ENCODE measurements around the gene SORCS1. TPM values are rescaled to one million over a fixed set of nuclear protein-coding genes. Genes with fewer than 3 reads are reported as not detected.

Gene SORCS1
- total and polyA plus RNA-seq, 12 donors, result 0.30 to 5.5 (median 1.3) TPM

DNA sequence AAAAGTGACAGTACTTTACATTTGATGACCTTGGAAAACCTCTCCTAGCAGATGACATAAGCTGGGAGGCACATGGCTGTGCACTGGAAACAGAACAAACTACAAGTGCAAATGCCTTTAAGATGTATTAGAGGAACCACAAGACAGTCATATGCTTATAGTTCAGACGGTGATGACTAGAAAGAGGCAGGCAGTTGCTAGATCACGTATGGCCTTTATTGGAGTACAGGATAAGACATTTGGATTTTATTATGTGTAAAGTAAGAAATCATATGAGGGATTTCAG lies 290.0 kb downstream of the SORCS1 start:
- 78 to 90% methylated on average over 2 of the region's 2 CpGs for WGBS, 2 donors
- H3K4me3 ChIP-seq, result no peak overlapping the region
- H3K9me3 ChIP-seq, result peaks cover 0 to 38% (median 9%) of the 10 kb centered on the region in 11 donors
- H3K36me3 ChIP-seq, result no peaks in the 10 kb centered on the region
- H3K4me1 ChIP-seq, result no peaks in the 10 kb centered on the region
- DNase-seq (no peak), ATAC-seq (no peak)
- intact Hi-C loops (cut with DNase I), result no loop called here
- no peaks in the 10 kb centered on the region for H3K27me3 ChIP-seq
- no peak overlapping the region for H3K27ac ChIP-seq
- TF ChIP-seq, protein P1, sequence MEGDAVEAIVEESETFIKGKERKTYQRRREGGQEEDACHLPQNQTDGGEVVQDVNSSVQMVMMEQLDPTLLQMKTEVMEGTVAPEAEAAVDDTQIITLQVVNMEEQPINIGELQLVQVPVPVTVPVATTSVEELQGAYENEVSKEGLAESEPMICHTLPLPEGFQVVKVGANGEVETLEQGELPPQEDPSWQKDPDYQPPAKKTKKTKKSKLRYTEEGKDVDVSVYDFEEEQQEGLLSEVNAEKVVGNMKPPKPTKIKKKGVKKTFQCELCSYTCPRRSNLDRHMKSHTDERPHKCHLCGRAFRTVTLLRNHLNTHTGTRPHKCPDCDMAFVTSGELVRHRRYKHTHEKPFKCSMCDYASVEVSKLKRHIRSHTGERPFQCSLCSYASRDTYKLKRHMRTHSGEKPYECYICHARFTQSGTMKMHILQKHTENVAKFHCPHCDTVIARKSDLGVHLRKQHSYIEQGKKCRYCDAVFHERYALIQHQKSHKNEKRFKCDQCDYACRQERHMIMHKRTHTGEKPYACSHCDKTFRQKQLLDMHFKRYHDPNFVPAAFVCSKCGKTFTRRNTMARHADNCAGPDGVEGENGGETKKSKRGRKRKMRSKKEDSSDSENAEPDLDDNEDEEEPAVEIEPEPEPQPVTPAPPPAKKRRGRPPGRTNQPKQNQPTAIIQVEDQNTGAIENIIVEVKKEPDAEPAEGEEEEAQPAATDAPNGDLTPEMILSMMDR (IDR thresholded peaks at IDR 0.05), result no peak

DNA sequence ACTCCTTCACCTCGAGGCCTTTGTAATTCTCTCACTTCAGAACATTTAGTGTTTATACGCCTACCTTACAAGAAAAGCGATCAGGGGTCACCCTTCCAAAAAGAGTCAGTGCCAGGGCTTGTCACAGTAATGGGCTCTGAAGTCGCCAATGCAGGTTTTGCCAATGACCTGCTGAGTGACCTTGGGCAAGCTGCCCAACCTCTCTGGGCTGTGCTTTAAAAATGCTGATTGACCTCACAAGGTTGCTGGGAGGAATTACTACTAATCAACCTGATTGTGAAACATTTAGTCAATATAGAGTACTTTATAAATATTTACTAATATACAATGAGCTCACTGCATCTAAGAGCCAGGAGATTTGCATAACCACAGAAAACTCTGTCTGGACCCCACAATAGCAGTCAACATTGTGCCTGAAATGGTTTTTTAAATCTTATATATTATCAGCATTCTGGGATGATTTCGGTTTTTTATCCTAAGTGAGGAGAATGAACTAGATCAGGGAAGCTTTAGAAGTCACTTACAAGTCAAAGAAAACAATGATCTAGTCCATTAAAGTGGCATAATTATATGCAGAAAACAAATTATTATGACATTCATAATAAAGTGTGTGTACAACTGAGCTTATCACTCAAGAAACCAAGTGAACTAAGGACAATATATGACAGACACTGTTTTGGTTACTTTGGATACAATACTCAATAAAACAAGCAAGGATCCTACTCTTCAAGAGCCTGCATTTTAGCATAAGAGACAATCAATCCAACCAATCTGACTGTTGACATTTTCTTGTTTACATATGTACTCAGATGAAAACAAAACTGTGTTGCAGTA lies 290.5 kb downstream of the SORCS1 start:
- TF ChIP-seq, protein P1 (IDR thresholded peaks at IDR 0.05), result no peak
- no peaks in the 10 kb centered on the region for H3K27me3 ChIP-seq
- no peak for ATAC-seq
- H3K27ac ChIP-seq, result no peak overlapping the region
- no peaks in the 10 kb centered on the region for H3K36me3 ChIP-seq
- H3K4me3 ChIP-seq, result no peak overlapping the region
- 84 to 87% methylated on average over 5 of the region's 5 CpGs for WGBS, 2 donors
- H3K9me3 ChIP-seq, result peaks cover 0 to 39% (median 10%) of the 10 kb centered on the region in 11 donors
- H3K4me1 ChIP-seq, result no peaks in the 10 kb centered on the region
- intact Hi-C loops (cut with DNase I), result no loop called here
- DNase-seq, result no peak

DNA sequence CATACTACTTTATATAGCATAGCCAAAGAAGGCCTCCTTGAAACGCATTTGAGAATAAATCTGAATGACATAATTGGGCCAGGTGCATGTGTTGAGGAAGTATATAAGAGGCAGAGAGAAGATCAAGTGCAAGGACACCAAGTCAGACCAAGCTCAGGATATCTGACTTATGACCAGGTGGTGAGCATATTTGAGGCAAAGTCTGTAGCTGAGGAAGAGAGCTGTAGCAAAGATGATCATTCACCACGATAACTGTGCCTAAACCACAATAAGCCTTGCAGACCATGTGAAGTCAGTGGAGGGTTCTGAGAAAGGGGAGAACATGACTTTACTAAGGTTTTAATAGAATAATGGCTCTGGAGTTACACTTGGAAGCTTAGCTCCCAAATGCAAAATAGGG lies 292.3 kb downstream of the SORCS1 start:
- Histone ChIP-seq H3K4me3 (no peak overlapping the region), H3K9me3 (peaks cover 0 to 53% (median 10%) of the 10 kb centered on the region in 11 donors), H3K27me3 (no peaks in the 10 kb centered on the region), H3K27ac (no peak overlapping the region), H3K4me1 (no peaks in the 10 kb centered on the region), H3K36me3 (no peaks in the 10 kb centered on the region)
- DNase-seq (no peak), ATAC-seq (no peak)
- 78 to 88% methylated on average over 2 of the region's 2 CpGs for WGBS, 2 donors
- intact Hi-C loops (cut with DNase I), result no loop called here
- TF ChIP-seq, protein P1 (IDR thresholded peaks at IDR 0.05), result no peak

DNA sequence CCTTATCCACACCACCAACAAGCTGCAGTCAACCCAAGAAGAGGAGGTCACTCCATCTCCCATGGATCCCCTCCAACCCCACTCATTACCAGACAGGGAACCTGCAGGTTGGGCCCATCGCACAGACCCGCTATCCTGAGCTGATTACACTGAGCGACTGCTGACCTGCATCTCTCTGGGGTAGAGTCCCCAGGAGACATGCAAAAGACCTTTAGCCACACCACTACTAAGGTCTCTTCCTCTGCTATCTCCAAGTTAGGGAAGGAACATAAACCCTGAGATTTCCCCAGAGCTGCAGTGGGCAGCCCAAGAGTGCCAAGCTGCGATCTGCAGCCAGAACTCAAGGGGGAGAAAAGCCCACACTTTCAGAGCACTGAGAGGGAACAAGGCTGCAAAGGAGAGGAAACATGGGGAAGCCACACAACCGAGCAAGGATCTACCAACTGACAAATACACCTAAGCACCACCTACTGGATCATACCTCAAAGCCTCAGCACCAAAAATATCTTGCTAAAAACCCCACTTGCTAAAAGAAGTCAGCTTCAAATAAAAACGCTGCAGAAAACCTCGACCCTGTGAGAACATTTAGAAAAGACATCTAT lies 298.2 kb downstream of the SORCS1 start:
- DNase-seq, result no peak
- no peak for ATAC-seq
- intact Hi-C loops (cut with DNase I), result no loop called here
- TF ChIP-seq, protein P1 (IDR thresholded peaks at IDR 0.05), result no peak
- Histone ChIP-seq H3K27me3 (no peaks in the 10 kb centered on the region), H3K27ac (no peak overlapping the region), H3K4me1 (no peaks in the 10 kb centered on the region), H3K4me3 (no peak overlapping the region), H3K9me3 (peaks cover 0 to 35% (median 6%) of the 10 kb centered on the region in 11 donors), H3K36me3 (no peaks in the 10 kb centered on the region)
- WGBS, 2 donors, result 84 to 85% methylated on average over 7 of the region's 7 CpGs
